Calu3 (cell line): ENCODE results near the gene MASP1. TPM values are rescaled to one million over a fixed set of nuclear protein-coding genes. Genes with fewer than 3 reads are reported as not detected.

ENCODE experiments used
- BruUV-seq: library from RNA; stranded (reverse); fragments of 400-500 nt; replicated peaks from 2 replicates; lab custom pipeline; 2021; lab: Mats Ljungman, UMichigan
- CTCF ChIA-PET: fragments of 300-600 bp; sonication (Branson Sonifier 250); formaldehyde crosslinking; loops from one replicate; lab custom pipeline; 2022; ENCODE audit warnings: antibody characterized with exemption; lab: Charles Lee
- DNase-seq: peaks from one replicate; pipeline ENCODE4 v3.0.0; 2022
- H3K27ac Mint-ChIP-seq: one replicate; pipeline ENCODE4 v1.8.0; 2022; ENCODE audit warnings: mixed read lengths; ENCODE audit not compliant: unreplicated experiment
- H3K27me3 Mint-ChIP-seq: one replicate; pipeline ENCODE4 v1.8.0; 2022; ENCODE audit warnings: mixed read lengths; ENCODE audit not compliant: unreplicated experiment
- H3K36me3 Mint-ChIP-seq: one replicate; pipeline ENCODE4 v1.8.0; 2022; ENCODE audit warnings: mild to moderate bottlenecking, moderate library complexity, mixed read lengths; ENCODE audit not compliant: insufficient read depth, unreplicated experiment
- H3K4me1 Mint-ChIP-seq: one replicate; pipeline ENCODE4 v1.8.0; 2022; ENCODE audit warnings: mild to moderate bottlenecking, low read depth, mixed read lengths; ENCODE audit not compliant: unreplicated experiment
- H3K4me3 Mint-ChIP-seq: one replicate; pipeline ENCODE4 v1.8.0; 2022; ENCODE audit warnings: mild to moderate bottlenecking, low read depth, moderate library complexity, mixed read lengths; ENCODE audit not compliant: unreplicated experiment
- H3K9me3 Mint-ChIP-seq: one replicate; pipeline ENCODE4 v1.8.0; 2022; ENCODE audit warnings: low read depth, mixed read lengths; ENCODE audit not compliant: unreplicated experiment
- intact Hi-C: fragments of 100-400 bp; cut with micrococcal nuclease; formaldehyde crosslinking; loops from one replicate; pipeline ENCODE4 v1.10.0; 2022; ENCODE audit not compliant: unreplicated experiment
- total RNA-seq: library from RNA; stranded (reverse); gene quantifications from 2 replicates; pipeline ENCODE4 v1.2.3, GENCODE V29; 2022
- TF ChIP-seq, protein P1 (sequence below): fragments of 200-600 bp; IDR thresholded peaks from one replicate; pipeline ENCODE4 v1.8.0; 2022; ENCODE audit warnings: antibody characterized with exemption; ENCODE audit not compliant: unreplicated experiment

MASP1 gene
- total RNA-seq, 1 experiment from 2014 or later, result 0.59 TPM

DNA sequence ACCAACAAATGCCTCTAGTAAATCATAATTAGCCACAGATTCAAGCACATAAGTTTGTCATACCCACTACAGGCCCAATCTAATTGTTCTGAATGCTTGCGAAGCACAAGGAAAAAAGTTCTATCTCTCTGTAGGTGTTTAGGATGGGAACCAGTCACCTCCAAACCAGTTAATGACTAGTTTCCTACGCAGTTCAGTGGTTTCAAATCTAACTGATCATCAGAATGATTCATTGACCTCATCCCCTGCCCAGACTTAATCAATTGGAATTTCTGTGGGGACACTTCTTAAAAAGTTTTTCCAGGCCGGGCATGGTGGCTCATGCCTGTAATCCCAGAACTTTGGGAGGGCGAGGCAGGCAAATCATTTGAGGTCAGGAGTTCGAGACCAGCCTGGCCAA is 24.3 kb upstream of the MASP1 start:
- CTCF ChIA-PET, result interaction anchor here (0.7 to 10.1 kb wide), 3 partner anchors 96 to 875 kb away, joined by 4 to 395 read pairs (median 49); no protein-coding TSS in a partner anchor
- Mint-ChIP-seq H3K4me1 (peaks cover 14% of the 10 kb centered on the region), H3K27me3 (peaks cover 67% of the 10 kb centered on the region), H3K9me3 (peaks cover 4% of the 10 kb centered on the region), H3K36me3 (no peaks in the 10 kb centered on the region), H3K4me3 (no peak overlapping the region), H3K27ac (no peak overlapping the region)
- BruUV-seq, result no TSS peak
- TF ChIP-seq, protein P1, sequence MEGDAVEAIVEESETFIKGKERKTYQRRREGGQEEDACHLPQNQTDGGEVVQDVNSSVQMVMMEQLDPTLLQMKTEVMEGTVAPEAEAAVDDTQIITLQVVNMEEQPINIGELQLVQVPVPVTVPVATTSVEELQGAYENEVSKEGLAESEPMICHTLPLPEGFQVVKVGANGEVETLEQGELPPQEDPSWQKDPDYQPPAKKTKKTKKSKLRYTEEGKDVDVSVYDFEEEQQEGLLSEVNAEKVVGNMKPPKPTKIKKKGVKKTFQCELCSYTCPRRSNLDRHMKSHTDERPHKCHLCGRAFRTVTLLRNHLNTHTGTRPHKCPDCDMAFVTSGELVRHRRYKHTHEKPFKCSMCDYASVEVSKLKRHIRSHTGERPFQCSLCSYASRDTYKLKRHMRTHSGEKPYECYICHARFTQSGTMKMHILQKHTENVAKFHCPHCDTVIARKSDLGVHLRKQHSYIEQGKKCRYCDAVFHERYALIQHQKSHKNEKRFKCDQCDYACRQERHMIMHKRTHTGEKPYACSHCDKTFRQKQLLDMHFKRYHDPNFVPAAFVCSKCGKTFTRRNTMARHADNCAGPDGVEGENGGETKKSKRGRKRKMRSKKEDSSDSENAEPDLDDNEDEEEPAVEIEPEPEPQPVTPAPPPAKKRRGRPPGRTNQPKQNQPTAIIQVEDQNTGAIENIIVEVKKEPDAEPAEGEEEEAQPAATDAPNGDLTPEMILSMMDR, result no peak
- intact Hi-C loops, result loop anchor here (5.0 kb wide), 1 partner anchor 191 kb away; no protein-coding TSS in a partner anchor
- no peak for DNase-seq

DNA sequence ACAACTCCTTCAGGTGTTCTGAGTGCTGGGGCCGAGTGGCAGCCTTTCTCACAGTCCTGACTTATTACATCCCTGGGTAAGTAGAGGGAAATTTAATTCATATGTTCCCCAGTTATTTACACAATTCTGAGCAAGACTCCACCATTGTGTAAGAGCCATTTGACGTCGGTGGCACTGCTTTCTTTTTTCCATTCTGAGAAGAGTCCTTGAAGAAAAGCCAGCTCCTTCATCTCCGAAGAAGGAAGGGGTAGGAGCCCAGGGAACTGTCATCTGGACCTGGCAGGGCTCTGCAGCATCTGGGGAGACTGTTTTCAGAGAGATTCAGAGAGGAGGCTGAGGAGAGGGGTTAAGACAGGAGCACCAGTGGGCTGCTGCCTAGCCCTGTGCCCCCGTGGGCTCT is 22.6 kb upstream of the MASP1 start:
- H3K27me3 Mint-ChIP-seq, result peaks cover 67% of the 10 kb centered on the region
- H3K36me3 Mint-ChIP-seq, result no peaks in the 10 kb centered on the region

DNA sequence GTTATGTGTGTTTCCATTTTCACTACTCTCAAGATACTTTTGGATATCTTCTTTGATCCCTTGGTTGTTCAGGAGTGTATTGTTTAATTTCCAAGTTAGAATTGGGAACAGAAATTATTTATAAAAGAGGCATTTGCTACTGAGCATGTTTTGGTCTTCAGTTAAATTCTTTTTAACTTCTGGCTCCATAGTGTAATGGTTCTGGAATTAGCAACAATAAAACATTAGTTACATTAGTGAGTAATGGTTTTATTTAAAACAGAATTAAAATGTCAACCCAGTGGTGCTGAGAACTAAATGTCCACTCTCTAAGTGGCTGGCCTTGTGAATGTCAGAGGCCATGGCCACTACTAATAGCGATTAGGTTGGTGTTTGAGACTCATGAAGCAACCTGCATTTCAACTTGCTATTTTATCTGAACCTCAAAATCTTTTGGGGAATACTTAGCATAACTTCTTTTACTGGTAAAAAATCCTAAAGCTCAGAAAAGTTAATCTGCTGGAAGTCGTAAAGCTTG is 19.5 kb upstream of the MASP1 start:
- DNase-seq, result no peak
- Mint-ChIP-seq H3K4me1 (peaks cover 7% of the 10 kb centered on the region), H3K27ac (no peak overlapping the region), H3K9me3 (peaks cover 4% of the 10 kb centered on the region), H3K36me3 (no peaks in the 10 kb centered on the region), H3K4me3 (no peak overlapping the region), H3K27me3 (peaks cover 40% of the 10 kb centered on the region)
- intact Hi-C loops, result no loop called here
- no TSS peak for BruUV-seq
- TF ChIP-seq, protein P1, result no peak
- CTCF ChIA-PET, result interaction anchor here (1.6 kb wide), 1 partner anchor 9 kb away, joined by 7 read pairs; no protein-coding TSS in a partner anchor

More for the DNA sequence above, 22.6 kb upstream of the MASP1 start:
- H3K27ac Mint-ChIP-seq, result no peak overlapping the region
- no peak for DNase-seq
- TF ChIP-seq, protein P1, result no peak
- peaks cover 14% of the 10 kb centered on the region for H3K4me1 Mint-ChIP-seq
- no peak overlapping the region for H3K4me3 Mint-ChIP-seq
- H3K9me3 Mint-ChIP-seq, result peaks cover 4% of the 10 kb centered on the region
- CTCF ChIA-PET, result interaction anchor here (1.0 to 1.4 kb wide), 3 partner anchors 90 to 465 kb away, joined by 4 to 5 read pairs (median 4); no protein-coding TSS in a partner anchor
- no TSS peak for BruUV-seq
- intact Hi-C loops, result no loop called here

DNA sequence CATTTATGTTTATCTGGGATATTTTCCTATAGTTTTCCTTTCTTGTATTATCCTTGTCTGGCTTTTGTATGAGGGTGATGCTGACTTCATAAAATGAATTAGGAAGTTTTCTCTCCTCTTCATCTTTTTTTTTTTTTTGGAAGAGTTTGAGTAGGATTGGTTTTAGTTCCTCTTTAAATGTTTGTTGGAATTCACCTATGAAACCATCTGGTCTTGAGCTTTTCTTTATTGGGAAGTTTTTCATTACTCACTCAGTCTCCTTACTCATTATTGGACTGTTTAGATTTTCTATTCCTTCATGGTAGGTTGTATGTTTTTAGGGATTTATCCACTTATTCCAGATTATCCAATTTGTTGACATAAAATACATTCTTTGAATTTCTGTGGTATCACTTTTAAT is 18.7 kb upstream of the MASP1 start:
- H3K27ac Mint-ChIP-seq, result no peak overlapping the region
- peaks cover 7% of the 10 kb centered on the region for H3K4me1 Mint-ChIP-seq
- CTCF ChIA-PET, result interaction anchor here (0.7 kb wide), 1 partner anchor 30 kb away, joined by 3 read pairs; no protein-coding TSS in a partner anchor
- H3K36me3 Mint-ChIP-seq, result no peaks in the 10 kb centered on the region
- no peak for DNase-seq
- no TSS peak for BruUV-seq
- intact Hi-C loops, result no loop called here
- H3K27me3 Mint-ChIP-seq, result peaks cover 38% of the 10 kb centered on the region
- TF ChIP-seq, protein P1, result no peak
- H3K9me3 Mint-ChIP-seq, result peaks cover 4% of the 10 kb centered on the region
- no peak overlapping the region for H3K4me3 Mint-ChIP-seq
